ENCODE data around the gene TRIM41.
"Not testable (repeated sequence)": the region's sequence is repeated elsewhere in the genome, so short reads cannot be mapped to it uniquely, and the experiment has no call there.

The TRIM41 gene

DNA sequence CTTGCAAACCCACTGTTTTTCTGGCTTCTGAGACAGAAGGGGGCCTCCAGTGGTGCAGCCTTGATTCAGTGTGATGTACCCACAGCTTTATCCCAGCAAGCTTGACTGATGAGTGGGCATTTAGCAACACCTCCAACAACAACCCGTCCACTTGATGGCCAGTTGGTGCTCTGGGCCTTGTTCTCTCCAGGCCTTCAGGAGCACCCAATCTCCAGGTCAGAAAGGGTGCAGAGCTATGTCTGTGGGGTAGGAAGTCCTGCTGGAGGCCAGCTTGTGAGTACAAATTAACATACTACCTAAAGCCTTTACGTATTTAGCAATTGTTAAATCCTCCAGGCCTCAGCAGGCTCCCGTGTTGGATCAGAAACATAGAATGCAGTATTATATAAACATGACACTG lies 48.0 kb downstream of the TRIM41 start (continued):
- TF ChIP-seq ZBTB7A (tag by site-specific recombination; IDR thresholded peaks at IDR 0.05; ENCODE audit: low read depth), result no peak

GRCh38 chr5:181273433-181273744 lies 50.3 kb downstream of the TRIM41 start:
- H3K4me3 ChIP-seq (ENCODE audit: low read depth, low read length); H3K4me1 ChIP-seq (ENCODE audit: control insufficient read depth, insufficient read depth, low read length); CTCF ChIA-PET; POLR2A ChIA-PET; H3K27ac ChIP-seq (ENCODE audit: extremely low read depth, low read depth, low read length); H3K9me3 ChIP-seq (ENCODE audit: control insufficient read depth, insufficient read depth, low read depth, low read length); H3K36me3 ChIP-seq (ENCODE audit: control insufficient read depth in 2 of 2, insufficient read depth in 1 of 2, low read length in 2 of 2): not testable (repeated sequence)

DNA sequence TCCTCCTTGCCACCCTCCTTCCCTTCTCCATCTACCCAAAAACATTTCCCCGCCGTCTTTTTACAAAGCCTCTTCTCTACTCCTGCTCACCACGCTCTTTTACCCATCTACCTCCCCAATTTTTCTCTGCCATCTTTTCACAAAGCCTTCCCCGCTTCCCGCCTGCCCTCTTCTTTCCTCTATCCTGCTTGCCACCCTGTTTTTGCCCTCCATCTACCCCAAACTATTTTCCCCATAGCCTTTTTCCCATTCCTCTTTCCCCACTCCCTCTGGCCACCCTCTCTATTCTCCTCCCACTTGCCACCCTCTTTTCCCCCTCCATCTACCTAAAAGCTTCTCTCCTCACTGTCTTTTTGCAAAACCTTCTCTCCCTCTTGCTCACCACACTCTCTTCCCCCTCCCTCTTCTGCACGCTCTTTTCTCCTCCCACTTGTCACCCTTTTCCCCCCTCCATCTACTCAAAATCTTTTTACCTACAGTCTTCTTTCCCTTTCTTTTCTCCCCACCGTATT lies 57.2 kb downstream of the TRIM41 start:
- Histone ChIP-seq H3K4me1 (ENCODE audit: control insufficient read depth, insufficient read depth, low read length) (no peaks in the 10 kb centered on the region), H3K9me3 (ENCODE audit: control insufficient read depth, insufficient read depth, low read depth, low read length) (no peaks in the 10 kb centered on the region), H3K27ac (ENCODE audit: extremely low read depth, low read depth, low read length) (no peak overlapping the region), H3K36me3 (ENCODE audit: control insufficient read depth in 2 of 2, insufficient read depth in 1 of 2, low read length in 2 of 2) (no peaks in the 10 kb centered on the region), H3K4me3 (ENCODE audit: low read depth, low read length) (no peak overlapping the region)
- TF ChIP-seq, protein P1, sequence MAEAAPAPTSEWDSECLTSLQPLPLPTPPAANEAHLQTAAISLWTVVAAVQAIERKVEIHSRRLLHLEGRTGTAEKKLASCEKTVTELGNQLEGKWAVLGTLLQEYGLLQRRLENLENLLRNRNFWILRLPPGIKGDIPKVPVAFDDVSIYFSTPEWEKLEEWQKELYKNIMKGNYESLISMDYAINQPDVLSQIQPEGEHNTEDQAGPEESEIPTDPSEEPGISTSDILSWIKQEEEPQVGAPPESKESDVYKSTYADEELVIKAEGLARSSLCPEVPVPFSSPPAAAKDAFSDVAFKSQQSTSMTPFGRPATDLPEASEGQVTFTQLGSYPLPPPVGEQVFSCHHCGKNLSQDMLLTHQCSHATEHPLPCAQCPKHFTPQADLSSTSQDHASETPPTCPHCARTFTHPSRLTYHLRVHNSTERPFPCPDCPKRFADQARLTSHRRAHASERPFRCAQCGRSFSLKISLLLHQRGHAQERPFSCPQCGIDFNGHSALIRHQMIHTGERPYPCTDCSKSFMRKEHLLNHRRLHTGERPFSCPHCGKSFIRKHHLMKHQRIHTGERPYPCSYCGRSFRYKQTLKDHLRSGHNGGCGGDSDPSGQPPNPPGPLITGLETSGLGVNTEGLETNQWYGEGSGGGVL (tag by site-specific recombination; IDR thresholded peaks at IDR 0.05), result peak; percentile 33; the same call in 1 of the 2 replicates
- TF ChIP-seq ZNF777 (tag by site-specific recombination; IDR thresholded peaks at IDR 0.05; ENCODE audit: borderline replicate concordance) (no peak), KLF16 (tag by site-specific recombination; IDR thresholded peaks at IDR 0.05) (no peak), ZNF350 (tag by site-specific recombination; IDR thresholded peaks at IDR 0.05) (no peak)
- ChIA-PET POLR2A (no interaction called here), CTCF (no interaction called here)

GRCh38 chr5:181281077-181281983 lies 58.2 kb downstream of the TRIM41 start:
- no peaks in the 10 kb centered on the region for H3K9me3 ChIP-seq (ENCODE audit: control insufficient read depth, insufficient read depth, low read depth, low read length)
- H3K36me3 ChIP-seq (ENCODE audit: control insufficient read depth in 2 of 2, insufficient read depth in 1 of 2, low read length in 2 of 2), result no peaks in the 10 kb centered on the region
- TF ChIP-seq ZFHX2 (tag by site-specific recombination; conservative IDR thresholded peaks at IDR 0.05), result peak; percentile 53; the same call in 1 of the 2 replicates
- TF ChIP-seq ZSCAN4 (tag by site-specific recombination; IDR thresholded peaks at IDR 0.05), result no peak
- TF ChIP-seq ZNF133 (tag by site-specific recombination; IDR thresholded peaks at IDR 0.05), result 0 out of 2 replicates have a peak, but pooled peaks have one; percentile 14
- peak; percentile 28; the same call in 1 of the 2 replicates for TF ChIP-seq EGR2 (tag by site-specific recombination; IDR thresholded peaks at IDR 0.05; ENCODE audit: low read depth)
- POLR2A ChIA-PET, result no interaction called here
- CTCF ChIA-PET, result no interaction called here
- no peaks in the 10 kb centered on the region for H3K4me1 ChIP-seq (ENCODE audit: control insufficient read depth, insufficient read depth, low read length)
- no peak overlapping the region for H3K4me3 ChIP-seq (ENCODE audit: low read depth, low read length)
- H3K27ac ChIP-seq (ENCODE audit: extremely low read depth, low read depth, low read length), result no peak overlapping the region

- POLR2A ChIA-PET, result no interaction called here
- TF ChIP-seq ZNF266 (tag by site-specific recombination; IDR thresholded peaks at IDR 0.05; ENCODE audit: low read depth), result no peak
- TF ChIP-seq, protein P2, sequence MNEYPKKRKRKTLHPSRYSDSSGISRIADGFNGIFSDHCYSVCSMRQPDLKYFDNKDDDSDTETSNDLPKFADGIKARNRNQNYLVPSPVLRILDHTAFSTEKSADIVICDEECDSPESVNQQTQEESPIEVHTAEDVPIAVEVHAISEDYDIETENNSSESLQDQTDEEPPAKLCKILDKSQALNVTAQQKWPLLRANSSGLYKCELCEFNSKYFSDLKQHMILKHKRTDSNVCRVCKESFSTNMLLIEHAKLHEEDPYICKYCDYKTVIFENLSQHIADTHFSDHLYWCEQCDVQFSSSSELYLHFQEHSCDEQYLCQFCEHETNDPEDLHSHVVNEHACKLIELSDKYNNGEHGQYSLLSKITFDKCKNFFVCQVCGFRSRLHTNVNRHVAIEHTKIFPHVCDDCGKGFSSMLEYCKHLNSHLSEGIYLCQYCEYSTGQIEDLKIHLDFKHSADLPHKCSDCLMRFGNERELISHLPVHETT (tag by site-specific recombination; IDR thresholded peaks at IDR 0.05), result no peak
- TF ChIP-seq, protein P3, sequence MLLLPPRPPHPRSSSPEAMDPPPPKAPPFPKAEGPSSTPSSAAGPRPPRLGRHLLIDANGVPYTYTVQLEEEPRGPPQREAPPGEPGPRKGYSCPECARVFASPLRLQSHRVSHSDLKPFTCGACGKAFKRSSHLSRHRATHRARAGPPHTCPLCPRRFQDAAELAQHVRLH (tag by site-specific recombination; IDR thresholded peaks at IDR 0.05), result no peak
- TF ChIP-seq SP2 (tag by site-specific recombination; IDR thresholded peaks at IDR 0.05), result no peak
- no peak for TF ChIP-seq ZNF654 (tag by site-specific recombination; IDR thresholded peaks at IDR 0.05; ENCODE audit: low read depth)
- no peak for TF ChIP-seq SETDB1 (IDR thresholded peaks at IDR 0.05; ENCODE audit: insufficient read length, low read length)
- no peak for TF ChIP-seq ZNF114 (tag by site-specific recombination; IDR thresholded peaks at IDR 0.05)
- TF ChIP-seq ZBTB6 (tag by site-specific recombination; IDR thresholded peaks at IDR 0.05), result no peak
- no peak for TF ChIP-seq KLF16 (tag by site-specific recombination; IDR thresholded peaks at IDR 0.05)
- TF ChIP-seq YY2 (tag by site-specific recombination; IDR thresholded peaks at IDR 0.05), result no peak
Observed at GRCh38 chr5:181281984-181282316, 58.9 kb downstream of the TRIM41 start.

More at GRCh38 chr5:181281984-181282316, 58.9 kb downstream of the TRIM41 start:
- CTCF ChIA-PET, result no interaction called here
- H3K36me3 ChIP-seq (ENCODE audit: control insufficient read depth in 2 of 2, insufficient read depth in 1 of 2, low read length in 2 of 2), result no peaks in the 10 kb centered on the region
- no peak overlapping the region for H3K27ac ChIP-seq (ENCODE audit: extremely low read depth, low read depth, low read length)
- no peak overlapping the region for H3K4me3 ChIP-seq (ENCODE audit: low read depth, low read length)
- no peaks in the 10 kb centered on the region for H3K4me1 ChIP-seq (ENCODE audit: control insufficient read depth, insufficient read depth, low read length)
- H3K9me3 ChIP-seq (ENCODE audit: control insufficient read depth, insufficient read depth, low read depth, low read length), result no peaks in the 10 kb centered on the region
